HG03457 (cell line): ENCODE measurements around the gene GOLGA6L2.
"Not testable (repeated sequence)": the region's sequence is repeated elsewhere in the genome, so short reads cannot be mapped to it uniquely, and the experiment has no call there.

Experiments
- ATAC-seq: cut with Tn5 transposase; IDR thresholded peaks from one replicate; pipeline ENCODE4 v1.9.1; 2021; ENCODE audit warnings: moderate number of reproducible peaks; ENCODE audit not compliant: unreplicated experiment

The GOLGA6L2 gene, protein sequence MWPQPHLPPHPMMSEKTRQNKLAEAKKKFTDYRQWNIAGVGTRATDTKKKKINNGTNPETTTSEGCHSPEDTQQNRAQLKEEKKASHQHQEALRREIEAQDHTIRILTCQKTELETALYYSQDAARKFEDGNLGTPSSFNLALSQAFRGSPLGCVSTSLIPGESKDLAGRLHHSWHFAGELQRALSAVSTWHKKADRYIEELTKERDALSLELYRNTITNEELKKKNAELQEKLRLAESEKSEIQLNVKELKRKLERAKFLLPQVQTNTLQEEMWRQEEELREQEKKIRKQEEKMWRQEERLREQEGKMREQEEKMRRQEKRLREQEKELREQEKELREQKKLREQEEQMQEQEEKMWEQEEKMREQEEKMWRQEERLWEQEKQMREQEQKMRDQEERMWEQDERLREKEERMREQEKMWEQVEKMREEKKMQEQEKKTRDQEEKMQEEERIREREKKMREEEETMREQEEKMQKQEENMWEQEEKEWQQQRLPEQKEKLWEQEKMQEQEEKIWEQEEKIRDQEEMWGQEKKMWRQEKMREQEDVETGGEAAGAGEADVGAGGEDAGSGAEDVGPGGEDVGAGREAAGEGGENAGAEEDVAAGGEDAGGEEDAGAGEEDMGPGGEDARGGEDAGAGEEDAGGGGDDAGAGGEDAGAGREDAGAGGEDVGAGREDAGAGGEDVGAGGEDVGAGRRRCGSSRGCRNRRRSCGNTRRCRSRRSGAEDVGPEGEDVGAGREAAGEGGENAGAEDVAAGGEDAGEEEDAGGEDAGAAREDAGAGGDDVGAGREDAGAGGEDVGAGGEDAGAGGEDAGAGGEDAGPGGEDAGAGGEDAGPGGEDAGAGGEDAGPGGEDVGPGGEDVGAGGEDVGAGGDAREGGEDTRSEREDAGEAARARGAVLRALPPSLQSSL

DNA sequence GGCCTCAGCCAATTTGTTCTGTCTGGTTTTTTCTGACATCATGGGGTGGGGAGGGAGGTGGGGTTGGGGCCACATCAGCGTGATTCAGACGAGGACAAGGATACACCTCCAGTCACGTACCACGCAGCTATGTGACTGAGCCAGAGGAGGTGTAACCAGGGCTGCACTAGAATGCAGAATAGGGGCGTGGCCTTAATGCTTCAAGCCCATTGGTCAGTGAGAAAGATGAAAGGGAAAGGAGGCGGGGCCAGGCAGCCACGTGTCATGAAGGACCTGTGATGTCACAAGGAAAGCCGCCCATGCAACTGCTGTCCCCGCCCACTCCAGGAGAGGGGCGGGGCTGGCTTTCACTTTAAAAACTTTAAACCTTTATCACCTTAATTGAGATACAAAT, at the start of gene GOLGA6L2:
Gene GOLGA6L2, minus strand, starts transcription at position 137 of the 394 bp plus-strand sequence. Its CDS starts 62 bp downstream, at position 75.
- ATAC-seq = no peak

DNA sequence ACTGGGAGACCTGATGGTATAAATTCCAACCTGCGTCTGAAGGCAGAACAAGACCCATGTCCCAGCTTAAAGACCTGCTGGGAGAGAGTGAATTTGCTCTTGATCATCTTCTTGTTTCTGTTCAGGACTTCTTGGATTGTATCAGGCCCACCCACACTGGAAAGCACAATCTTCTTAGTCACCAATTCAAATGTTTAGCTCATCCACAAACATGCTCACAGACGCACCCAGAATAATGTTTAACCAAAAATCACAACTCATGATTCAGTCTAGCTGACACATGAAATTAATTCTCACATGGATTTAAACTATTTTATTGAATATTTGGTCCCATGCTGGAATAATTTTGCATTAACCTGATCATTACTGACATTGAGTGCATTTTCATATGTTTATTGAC, 37.8 kb upstream of the GOLGA6L2 start:
- ATAC-seq = no peak

DNA sequence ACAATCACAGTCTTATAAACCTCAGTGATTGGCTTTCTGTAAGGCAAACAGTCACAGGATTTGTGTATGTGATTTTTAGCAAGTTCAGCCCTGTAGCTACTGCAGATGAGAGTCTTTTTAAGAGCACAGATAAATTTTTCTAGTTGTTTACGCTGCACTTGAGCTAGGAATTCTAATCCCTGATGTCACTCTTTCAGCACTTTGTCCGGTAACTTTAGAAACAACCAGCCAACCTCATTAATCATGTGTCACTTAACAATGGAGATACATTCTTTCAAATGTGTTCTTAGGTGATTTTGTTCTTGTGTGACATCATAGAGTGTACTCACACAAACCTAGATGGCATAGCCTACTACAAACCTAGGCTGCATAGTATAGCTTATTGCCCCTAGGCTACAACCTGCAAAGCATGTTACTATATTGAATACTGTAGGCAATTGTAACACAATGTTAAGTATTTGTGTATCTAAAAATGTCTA, 36.8 kb upstream of the GOLGA6L2 start:
- no peak for ATAC-seq

DNA sequence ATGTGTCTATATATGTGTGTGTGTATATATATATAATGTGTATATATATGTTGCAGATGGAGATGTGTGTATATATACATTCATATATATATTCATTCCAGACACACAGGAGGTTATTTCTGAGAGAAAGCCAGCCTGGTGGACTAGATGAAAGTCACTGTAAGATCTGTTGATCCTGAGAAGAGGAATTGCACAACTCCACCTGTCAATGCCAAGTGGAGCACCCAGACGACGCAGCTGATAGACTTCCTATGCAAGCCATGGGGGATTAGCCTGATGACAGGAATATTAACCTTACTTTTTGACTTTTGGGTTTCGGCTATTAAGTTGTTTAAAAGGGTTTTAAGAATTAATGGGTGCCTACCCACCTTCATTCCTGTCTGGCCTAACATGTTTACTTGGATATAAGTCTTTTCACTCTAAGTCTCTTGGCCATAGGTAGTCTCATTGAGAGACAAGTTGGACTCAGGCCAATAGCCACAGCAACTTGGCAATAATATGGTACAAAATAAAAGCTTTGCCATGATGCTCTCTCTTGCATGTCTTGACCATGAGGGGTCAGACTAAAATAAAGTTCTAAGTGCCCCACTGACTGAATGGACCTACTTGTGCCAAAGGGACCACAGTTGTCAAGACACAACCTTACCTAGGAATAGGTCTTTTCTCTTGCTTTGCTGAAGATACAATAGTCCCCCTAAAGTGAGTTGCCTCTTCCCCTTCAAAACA, 35.9 kb upstream of the GOLGA6L2 start:
- ATAC-seq = no peak

DNA sequence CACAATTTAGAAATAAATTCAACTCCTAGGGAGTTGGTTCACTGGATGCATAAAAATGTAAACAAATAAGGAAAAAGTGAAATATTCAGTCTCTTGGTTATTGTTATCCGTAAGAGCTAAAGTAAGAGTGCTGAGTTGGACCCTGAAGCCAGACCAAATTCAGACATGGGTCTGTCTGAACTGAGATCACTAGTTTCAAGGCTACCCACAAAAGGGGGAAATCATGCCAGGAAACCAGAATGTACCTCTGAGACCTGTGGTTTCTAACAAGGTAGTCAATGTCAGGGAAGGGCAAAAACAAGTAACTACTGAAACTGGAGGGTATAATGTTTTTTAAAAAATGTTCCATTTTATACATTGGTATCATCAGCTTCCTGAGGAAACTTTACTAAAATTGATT, 35.2 kb upstream of the GOLGA6L2 start:
- no peak for ATAC-seq

DNA sequence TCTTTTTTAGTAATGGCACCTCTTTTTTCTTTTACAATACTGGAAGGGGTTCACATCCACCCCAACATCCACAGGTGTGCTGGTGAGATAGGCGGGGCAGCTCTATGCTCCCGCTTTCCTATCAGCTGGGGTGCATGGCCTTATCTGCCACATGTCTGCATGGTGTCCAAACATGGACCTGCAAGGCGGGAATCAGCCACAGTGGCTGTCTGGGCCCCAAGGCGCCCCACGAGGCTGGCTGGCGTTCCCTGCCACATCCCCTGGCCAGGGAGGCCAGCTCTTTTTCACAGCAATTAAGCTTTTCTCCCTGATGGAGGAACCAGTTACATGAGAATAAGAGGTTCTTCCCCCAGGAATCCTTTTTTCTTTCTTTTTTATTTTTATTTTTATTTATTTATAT, 30.9 kb upstream of the GOLGA6L2 start:
- no peak for ATAC-seq

DNA sequence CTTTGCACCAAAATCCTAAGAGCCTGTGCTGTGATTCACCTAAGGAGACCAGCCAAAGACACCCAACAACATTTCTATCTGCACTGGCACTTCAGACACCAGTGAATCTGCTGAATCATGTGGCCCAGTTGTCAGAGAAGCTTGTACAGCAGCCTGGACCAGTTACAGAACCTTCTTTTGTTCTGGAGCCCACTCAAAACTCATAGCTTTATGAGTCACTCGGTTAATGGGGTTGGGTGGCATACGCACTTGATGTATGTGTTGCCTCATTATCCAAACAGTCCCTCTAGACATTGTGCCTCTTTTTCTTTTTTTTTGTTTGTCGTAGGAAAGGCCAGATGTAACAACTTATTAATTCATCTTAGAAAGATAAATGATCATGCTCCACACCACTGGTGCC, 25.6 kb upstream of the GOLGA6L2 start:
- no peak for ATAC-seq

DNA sequence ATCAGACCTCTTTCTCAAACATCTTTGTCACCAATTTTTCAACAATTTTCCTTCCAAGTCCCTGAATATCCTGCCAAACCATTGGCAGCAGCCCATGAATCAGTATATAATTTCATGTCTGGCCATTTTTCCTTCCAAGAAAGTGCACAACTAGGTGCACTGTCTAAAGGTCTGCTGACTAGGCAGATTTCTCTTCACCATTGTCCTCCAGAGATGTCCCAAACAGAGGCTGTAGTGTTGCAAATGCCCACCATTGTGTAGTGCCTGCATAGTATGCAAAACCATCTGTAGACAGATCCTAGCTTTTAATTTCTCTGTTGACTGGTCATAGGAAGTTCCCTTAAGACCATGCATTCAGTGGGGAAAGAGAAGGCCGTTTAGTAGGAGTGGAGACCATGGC, 25.0 kb upstream of the GOLGA6L2 start:
- no peak for ATAC-seq

DNA sequence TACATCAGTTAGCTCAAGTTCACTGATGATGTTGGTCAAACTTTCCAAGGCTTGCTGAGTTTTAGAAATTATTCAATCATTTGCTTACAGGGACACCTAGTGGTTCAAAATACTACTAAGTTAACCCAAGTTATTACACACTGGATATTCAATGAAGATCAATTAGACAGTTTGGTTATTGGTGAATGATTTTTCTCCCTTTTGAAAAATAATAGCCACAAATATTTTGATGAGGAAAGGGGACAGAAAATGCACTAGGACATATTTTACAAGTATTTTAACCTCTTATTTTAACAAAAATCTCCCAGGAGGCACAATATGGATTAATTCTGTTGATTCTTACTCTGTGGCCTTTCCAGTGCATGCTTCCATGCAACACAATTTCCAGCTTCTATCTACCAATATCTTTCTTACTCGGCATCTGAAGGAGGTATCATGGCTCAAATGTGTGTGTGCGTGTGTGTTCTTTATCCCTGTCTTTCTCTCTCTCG, 20.1 kb upstream of the GOLGA6L2 start:
- no peak for ATAC-seq

DNA sequence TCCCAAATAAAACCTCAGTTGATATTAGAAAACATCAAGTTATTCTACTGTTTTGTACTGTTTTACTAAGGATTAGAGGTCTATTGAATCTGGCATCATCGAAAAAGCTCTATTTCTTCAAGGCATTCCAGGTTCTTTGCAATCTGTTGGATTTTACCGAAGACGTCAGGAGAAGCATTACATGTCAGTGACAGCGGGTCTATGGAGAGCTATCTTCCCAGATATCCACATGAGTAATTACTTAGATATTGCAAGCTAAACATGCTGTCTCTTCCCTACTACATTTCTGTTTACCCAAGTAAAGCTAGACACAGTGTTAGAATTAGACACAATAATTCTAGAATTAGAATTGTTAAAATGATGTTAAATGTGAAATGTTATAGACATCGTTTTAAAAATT, 10.8 kb upstream of the GOLGA6L2 start:
- no peak for ATAC-seq

DNA sequence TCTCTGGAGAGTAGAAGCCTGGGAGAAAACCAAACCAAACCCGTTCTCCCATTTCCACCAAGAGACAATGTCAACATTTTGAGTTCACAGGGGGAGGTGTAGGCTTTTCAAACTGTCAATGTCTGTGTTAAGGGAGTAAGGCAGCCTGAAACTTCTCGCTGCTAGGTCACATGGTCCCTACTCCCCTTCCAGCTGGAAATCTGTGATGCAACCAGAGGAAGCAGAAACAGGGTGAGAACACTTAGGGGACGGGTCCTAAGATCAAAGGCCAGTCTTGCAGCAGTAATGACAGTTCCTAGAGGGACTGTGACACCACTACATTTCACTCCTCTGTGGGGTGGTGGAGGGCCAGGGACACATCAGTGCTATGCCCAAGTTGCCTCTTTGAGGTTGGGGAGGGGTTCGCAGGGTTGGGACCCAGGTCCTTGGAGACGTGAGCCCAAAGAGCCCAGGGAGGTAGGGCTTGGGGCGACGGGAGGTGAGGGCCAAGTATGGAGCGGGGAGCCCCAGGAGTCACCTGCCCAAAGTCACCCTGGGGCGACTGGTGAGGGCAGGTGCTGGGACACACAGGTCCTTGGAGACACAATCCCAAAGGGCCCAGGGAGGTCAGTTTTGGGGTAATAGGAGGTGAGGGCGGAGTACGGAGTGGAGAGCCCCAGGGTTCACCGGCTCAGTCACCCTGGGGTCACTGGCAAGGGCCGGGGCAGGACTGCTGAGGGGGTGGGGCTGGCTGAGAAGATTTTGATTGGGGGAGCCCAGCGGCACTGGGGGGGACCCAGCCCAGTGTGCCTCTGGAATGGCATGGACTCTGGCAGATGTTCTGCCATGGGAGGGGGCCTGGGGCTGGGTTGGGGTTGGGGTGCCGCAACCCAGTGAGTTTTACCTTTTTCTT, 582 bp downstream of the GOLGA6L2 start:
- ATAC-seq = no peak

DNA sequence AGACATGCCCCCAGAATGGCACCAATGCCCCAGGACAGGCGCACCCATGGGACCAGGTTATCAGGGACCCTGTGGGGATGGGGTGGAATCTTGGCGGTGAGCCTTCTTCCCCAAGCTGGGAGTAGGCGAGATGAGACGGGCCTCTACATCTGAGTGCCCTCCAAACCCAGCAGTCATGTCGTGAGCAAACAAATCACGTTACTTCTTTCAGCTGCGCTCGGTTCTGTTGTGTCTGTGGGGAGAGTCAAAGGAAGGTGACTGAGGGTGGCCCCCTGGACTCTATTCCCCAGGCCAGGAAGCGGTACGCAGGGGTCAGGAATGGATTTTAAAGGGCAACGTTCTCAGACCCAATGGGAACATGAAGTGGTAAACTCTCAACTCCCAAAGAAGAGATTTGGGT, 2.8 kb downstream of the GOLGA6L2 start:
- no peak for ATAC-seq

DNA sequence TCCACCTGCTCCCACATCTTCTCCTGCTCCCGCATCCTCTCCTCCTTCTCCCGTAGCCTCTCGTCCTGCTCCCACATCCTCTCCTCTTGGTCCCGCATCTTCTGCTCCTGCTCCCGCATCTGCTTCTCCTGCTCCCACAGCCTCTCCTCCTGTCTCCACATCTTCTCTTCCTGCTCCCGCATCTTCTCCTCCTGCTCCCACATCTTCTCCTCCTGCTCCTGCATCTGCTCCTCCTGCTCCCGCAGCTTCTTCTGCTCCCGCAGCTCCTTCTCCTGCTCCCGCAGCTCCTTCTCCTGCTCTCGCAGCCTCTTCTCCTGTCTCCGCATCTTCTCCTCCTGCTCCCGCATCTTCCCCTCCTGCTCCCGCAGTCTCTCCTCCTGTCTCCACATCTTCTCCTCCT, 5.8 kb downstream of the GOLGA6L2 start:
- no peak for ATAC-seq

DNA sequence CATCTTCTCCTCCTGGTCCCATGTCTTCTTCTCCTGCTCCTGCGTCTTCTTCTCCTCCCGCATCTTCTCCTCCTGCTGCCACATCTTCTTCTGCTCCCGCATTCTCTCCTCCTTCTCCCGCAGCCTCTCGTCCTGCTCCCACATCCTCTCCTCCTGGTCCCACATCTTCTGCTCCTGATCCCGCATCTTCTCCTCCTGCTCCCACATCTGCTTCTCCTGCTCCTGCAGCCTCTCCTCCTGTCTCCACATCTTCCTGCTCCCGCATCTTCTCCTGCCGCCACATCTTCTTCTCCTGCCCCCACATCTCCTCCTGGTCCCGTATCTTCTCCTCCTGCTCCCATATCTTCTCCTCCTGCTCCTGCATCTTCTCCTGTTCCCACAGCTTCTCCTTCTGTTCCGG, 6.4 kb downstream of the GOLGA6L2 start:
- no peak for ATAC-seq

DNA sequence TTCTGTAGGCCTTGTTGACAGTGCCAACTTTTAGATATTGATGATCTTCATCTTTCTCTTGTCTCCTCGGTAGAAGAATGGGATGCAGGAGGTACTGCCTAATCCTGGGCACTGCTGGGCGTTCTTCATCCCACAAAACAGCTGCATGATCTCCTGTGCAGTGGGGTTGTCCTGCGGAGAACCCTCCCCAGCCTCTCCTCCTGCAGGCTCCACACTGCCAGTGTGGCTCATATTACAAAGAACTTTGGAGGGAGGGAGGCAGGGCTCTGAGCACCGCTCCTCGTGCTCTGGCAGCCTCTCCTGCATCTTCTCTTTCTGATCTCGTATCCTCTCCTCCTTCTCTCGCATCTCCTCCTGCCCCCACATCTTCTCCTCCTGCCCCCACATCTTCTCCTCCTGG, 7.5 kb downstream of the GOLGA6L2 start:
- ATAC-seq = no peak

DNA sequence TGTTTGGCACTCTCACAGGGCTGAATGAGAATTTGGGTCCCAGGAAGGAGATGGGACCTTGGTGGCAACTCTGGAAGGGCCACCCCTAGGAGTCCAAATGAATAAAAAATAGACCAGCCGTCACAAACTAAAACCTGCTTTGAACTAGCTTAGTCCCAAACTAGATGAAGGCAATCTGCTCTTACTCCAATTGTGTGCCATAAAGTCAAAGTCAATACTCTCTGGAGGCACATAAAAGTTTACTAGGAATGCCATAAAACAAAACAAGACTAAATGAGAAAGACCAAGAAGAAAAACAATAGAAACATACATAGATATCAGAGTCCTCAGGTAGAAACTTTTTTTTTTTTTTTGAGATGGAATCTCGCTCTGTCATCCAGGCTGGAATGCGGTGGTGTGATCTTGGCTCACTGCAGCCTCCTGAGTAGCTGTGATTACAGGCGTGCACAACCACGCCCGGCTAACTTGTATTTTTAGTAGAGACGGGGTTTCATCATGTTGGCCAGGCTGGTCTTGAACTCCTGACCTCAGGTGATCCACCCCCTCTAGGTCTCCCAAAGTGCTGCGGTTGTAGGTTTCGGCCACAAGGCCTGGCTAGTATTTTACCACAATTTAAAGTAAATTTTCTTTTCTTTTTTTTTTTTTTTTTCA, 8.1 kb downstream of the GOLGA6L2 start:
- ATAC-seq = no peak

DNA sequence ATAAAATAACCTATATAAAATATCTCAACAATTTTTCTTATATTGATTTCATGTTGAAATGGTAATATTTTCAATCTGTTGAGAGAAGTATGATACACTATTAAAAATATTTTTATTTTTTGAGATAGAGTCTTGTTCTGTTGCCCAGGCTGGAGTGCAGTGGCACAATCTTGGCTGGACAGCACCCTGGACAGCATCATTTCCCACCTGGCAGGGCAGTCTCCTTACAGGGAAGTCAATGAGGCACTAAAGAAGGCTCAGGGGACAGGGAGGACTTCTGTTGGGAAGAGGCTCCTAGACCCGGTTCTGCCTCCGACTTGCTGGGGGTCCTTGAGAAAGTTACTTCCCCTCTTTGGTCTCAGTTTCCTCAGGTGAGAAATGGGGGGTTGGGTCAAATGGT, 9.4 kb downstream of the GOLGA6L2 start:
- ATAC-seq = no peak

DNA sequence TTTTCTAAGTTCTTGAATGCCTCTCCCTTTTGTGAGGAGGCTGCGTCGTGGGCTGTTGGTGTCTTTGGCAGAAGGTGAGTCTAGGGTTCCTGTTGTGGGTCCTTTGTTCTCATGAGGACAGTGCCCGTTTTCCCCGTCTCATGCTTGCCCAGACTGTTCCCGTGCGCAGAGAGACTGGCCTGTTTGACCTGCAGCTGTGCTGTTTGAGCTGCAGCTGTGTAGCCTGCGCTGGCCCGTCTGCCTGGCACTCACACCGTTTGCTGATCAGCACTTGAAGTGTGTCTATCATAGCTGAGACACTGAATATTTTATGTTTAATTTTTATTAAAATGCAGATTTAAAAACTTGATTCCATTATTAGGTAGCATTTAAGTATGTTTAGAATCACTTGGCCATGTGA, 9.9 kb downstream of the GOLGA6L2 start:
- no peak for ATAC-seq

DNA sequence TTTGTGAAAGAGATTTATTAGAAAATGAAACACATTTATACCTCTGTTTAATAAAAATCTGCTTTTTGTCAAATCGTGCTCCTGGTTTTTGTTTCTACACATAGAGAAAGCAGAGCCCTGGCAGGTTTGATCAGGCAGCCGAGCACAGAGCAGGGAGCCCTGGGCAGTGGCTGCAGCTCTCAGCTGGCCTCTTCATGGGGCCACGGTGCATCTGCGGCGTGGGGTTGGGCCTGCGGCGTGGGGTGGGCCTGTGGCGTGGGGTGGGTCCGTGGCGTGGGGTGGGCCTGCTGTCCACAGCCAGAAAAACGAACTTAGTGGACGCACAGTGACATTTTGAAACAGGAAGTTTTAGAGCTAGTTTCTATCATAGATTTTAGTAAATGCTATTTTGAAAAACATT, 10.6 kb downstream of the GOLGA6L2 start:
- no peak for ATAC-seq

DNA sequence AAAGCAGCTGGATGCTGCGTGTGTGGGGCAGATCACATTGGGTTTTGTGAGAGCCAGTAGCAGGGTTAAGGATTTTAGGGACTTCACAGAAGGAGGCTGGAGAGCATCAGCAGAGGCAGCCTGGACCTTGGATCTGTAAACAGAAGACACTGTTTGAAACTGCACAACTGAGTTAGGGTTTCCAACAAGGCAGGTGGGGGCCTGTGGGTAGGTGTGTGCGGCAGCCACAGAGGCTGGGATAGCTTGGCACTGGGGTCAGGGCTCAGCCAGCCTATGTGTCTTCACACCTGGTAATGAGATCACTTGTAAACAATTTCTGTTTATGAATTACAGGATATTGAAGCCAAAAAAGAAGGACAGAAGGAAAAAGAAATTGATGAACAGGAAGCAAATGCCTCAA, 12.3 kb downstream of the GOLGA6L2 start:
- ATAC-seq = not testable (repeated sequence)
